T-helper 17 cell (primary cell): ENCODE measurements around the gene ZNF396. TPM values are rescaled to one million over a fixed set of nuclear protein-coding genes. Genes with fewer than 3 reads are reported as not detected.

Source experiments
- ATAC-seq: fragments of 150-1000 bp; cut with Tn5 transposase; 2 replicates; pipeline ENCODE4 v1.10.0; 2021; ENCODE audit warnings: mild to moderate bottlenecking, moderate library complexity
- DNase-seq, 3 donors: peaks; one replicate each; pipeline versions ENCODE4 v3.0.0 to v3.0.0-alpha.2; 2020 to 2021
- H3K9me3 ChIP-seq: one replicate; pipeline ENCODE4 v1.7.0; 2013; ENCODE audit warnings: low read length, mild to moderate bottlenecking; ENCODE audit not compliant: control insufficient read depth, poor library complexity, severe bottlenecking
- H3K27ac Mint-ChIP-seq: one replicate; pipeline ENCODE4 v1.8.0; 2022; ENCODE audit warnings: mild to moderate bottlenecking, moderate library complexity, mixed read lengths
- H3K27me3 Mint-ChIP-seq: one replicate; pipeline ENCODE4 v1.8.0; 2022; ENCODE audit warnings: mixed read lengths
- H3K36me3 Mint-ChIP-seq: one replicate; pipeline ENCODE4 v1.8.0; 2022; ENCODE audit warnings: low read depth, mixed read lengths
- H3K4me1 Mint-ChIP-seq: one replicate; pipeline ENCODE4 v1.8.0; 2022; ENCODE audit warnings: mild to moderate bottlenecking, mixed read lengths
- H3K4me3 Mint-ChIP-seq: one replicate; pipeline ENCODE4 v1.8.0; 2022; ENCODE audit warnings: mild to moderate bottlenecking, moderate library complexity, mixed read lengths
- total RNA-seq, 4 donors: library from RNA in 2 of 4; stranded (reverse) in 2 of 4; gene quantifications; one replicate each; pipeline ENCODE4 v1.2.3 and lab custom pipeline; 2022 to 2026

Gene ZNF396
- total RNA-seq, 2 donors from 2014 or later = 0.26 to 0.30 TPM

DNA sequence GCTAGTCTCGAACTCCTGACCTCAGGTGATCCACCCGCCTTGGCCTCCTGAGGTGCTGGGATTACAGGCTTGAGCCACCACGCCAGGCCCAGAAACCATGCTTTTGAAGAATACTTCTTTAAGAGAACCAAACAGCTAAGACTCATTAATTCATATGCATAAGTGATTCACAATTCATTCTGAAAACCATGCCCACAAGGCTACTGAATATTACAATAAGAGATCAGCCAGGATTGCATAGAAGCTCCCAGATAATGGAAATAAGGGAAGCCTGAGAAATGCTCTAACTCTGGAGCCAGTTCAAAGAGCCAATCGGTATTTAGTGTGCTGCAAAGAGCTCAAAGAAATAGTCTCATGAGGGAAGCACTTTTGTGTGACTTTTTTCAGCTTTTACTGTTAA, 2.4 kb downstream of the ZNF396 start:
- DNase-seq (no peak), ATAC-seq (no peak)
- Mint-ChIP-seq H3K27me3 (peaks cover 12% of the 10 kb centered on the region), H3K4me1 (peaks cover 15% of the 10 kb centered on the region), H3K36me3 (peaks cover under 1% of the 10 kb centered on the region), H3K27ac (no peak overlapping the region), H3K4me3 (peak overlapping the region; percentile 12)
- H3K9me3 ChIP-seq = no peaks in the 10 kb centered on the region

DNA sequence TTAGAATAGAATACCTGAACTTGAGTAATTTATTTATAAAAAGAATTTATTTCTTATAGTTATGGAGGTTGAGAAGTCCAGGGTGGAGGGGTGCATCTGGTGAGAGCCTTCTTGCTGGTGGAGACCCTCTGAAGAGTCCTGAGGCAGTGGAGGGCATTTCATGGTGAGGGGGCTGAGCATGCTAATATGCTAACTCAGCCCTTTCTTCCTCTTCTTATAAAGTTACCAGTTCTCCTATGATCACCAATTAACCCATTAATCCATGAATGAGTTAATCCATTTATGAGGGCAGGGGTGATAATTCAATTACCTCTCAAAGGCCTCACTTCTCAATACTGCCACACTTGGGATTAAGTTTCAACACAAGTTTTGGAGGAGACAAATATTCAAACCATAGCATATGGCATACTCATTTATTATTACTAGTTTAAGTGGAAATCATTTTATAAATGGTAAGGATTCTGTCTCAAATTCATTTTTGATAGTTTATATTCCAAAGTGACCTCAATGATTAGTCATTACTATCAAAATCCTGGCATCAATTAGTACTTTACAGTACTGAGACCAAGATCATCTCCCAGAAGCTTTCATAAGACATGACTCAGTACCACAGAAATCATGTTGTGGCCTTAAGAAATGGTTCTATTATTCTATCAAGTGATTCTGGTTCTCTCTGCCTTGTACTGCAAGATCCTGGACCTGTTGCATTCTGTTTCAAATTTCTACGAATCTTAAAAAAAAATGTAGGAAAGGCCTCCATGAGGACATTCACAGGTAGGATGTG, 5.5 kb downstream of the ZNF396 start:
- no peak for ATAC-seq
- H3K4me3 Mint-ChIP-seq = no peak overlapping the region
- H3K36me3 Mint-ChIP-seq = peaks cover 4% of the 10 kb centered on the region
- no peak for DNase-seq
- H3K27me3 Mint-ChIP-seq = no peaks in the 10 kb centered on the region
- no peaks in the 10 kb centered on the region for H3K9me3 ChIP-seq
- H3K27ac Mint-ChIP-seq = no peak overlapping the region
- H3K4me1 Mint-ChIP-seq = peaks cover 12% of the 10 kb centered on the region

DNA sequence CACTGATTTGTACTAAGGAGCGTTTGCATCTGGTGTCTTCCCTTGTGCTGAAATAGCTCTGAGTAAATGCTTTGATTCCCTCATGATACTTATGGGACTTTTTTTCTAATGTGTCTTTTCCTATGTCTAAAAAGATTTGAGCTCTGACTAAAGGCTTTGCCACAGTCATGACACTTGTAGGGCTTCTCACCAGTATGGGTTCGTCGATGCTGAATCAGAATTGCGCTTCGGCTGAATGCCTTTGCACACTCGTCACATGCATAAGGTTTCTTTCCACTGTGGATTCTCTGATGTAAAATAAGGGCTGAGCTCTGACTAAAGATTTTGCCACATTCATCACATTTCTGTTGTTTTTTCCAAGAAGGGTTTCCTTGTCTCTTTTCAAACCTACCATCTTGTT, 8.0 kb downstream of the ZNF396 start:
- DNase-seq = no peak
- ATAC-seq = no peak
- H3K27me3 Mint-ChIP-seq = peaks cover 5% of the 10 kb centered on the region
- no peaks in the 10 kb centered on the region for H3K9me3 ChIP-seq
- H3K27ac Mint-ChIP-seq = no peak overlapping the region
- peaks cover 5% of the 10 kb centered on the region for H3K4me1 Mint-ChIP-seq
- peaks cover 7% of the 10 kb centered on the region for H3K36me3 Mint-ChIP-seq
- H3K4me3 Mint-ChIP-seq = no peak overlapping the region

DNA sequence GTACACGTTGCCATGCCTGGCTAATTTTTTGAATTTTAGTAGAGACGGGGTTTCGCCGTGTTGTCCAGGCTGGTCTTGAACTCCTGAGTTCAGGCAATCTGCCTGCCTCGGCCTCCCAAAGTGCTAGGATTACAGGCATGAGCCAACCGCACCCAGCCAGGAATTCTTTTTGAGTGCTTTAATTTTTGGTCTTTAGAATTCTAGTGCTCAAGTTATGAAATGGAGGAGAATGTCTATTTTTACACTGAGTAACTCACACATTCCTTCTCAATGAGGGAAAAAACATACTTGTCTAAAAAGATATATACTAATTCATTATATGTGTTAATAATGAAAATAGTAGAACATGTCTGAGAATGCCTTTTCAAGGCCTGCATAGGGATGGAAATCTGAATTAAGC, 8.5 kb downstream of the ZNF396 start:
- no peak for DNase-seq
- no peak overlapping the region for H3K4me3 Mint-ChIP-seq
- no peak for ATAC-seq
- H3K4me1 Mint-ChIP-seq = peaks cover 4% of the 10 kb centered on the region
- peaks cover 7% of the 10 kb centered on the region for H3K36me3 Mint-ChIP-seq
- H3K27me3 Mint-ChIP-seq = peaks cover 5% of the 10 kb centered on the region
- H3K27ac Mint-ChIP-seq = no peak overlapping the region
- H3K9me3 ChIP-seq = no peaks in the 10 kb centered on the region

DNA sequence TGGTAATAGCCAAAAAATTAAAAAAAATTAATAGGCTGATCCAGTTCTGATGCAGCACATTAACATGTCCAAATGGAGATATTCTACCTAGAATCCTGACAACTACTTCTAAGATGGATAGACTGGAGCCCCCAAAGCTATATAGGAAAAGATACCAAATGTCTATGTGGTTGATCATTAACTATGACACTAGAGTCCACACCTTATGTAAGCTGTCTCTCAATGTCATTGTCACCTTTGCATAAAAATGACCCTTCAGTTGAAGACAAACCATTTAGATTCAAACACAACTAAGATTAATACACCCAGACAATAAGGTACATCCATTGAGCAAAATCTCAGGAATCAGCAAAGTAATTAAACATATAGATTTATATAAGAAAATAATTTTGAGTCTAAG, 14.6 kb downstream of the ZNF396 start:
- DNase-seq (no peak), ATAC-seq (no peak)
- H3K27me3 Mint-ChIP-seq = peaks cover 10% of the 10 kb centered on the region
- H3K4me1 Mint-ChIP-seq = no peaks in the 10 kb centered on the region
- H3K4me3 Mint-ChIP-seq = no peak overlapping the region
- peaks cover 7% of the 10 kb centered on the region for H3K36me3 Mint-ChIP-seq
- no peak overlapping the region for H3K27ac Mint-ChIP-seq
- no peaks in the 10 kb centered on the region for H3K9me3 ChIP-seq

DNA sequence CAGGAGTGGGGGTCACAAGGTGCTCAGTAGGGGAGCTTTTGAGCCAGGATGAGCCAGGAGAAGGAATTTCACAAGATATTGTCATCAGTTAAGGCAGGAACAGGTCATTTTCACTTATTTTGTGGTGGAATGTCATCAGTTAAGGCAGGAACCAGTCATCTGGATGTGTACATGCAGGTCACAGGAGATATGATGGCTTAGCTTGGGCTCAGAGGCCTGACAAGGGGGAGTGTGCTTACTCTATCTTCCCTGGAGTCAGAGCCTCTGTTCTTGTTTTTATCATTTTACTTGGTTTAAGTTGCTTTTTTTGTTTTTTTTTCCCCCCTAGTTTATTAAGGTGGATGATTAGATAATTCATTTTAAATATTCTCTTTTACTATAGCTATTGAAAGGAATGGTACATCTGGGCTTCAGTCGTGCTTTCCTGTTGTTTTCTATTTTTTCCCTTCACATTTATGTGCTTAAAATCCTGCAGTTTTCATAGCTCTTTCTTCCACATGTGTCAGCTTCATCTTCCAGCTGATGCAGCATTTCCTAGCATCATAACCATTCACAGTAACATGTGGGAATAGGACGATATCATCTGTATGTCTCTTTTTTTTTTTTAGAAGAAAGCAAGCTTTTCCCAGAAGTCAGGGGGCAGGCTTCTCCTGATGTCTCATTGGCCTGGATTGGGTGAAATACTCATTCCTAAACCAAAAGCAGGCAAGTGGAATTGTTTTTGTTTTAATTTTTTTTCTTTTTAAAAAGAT, 15.4 kb downstream of the ZNF396 start:
- Mint-ChIP-seq H3K27me3 (peaks cover 10% of the 10 kb centered on the region), H3K4me1 (no peaks in the 10 kb centered on the region), H3K4me3 (no peak overlapping the region), H3K36me3 (peaks cover 7% of the 10 kb centered on the region), H3K27ac (no peak overlapping the region)
- no peaks in the 10 kb centered on the region for H3K9me3 ChIP-seq
- ATAC-seq (no peak), DNase-seq (no peak)

DNA sequence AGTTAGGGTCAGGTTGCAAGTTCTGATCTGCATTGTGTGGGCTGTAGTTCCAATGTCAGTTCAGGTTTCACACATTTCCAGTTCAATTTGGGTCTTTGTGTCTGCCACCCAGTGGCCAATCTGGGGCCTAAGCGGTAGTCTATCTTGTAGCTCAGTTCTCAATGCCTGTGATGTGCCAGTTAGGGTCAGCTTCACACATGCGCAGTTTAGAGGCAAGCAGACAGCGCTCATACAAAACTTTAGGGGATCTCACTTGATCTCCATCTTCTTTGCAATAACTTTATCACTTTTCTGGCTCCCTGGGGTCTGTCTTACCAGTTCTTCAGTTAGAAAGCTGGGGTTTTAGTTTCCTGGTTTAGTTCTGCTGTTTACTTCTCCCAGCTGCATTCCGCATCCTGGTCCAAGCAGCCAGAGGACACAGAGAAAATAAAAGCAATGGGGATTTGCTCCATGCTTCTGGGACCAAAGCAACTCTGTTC, 22.0 kb downstream of the ZNF396 start:
- H3K27me3 Mint-ChIP-seq = no peaks in the 10 kb centered on the region
- peak; percentile 99 for ATAC-seq

DNA sequence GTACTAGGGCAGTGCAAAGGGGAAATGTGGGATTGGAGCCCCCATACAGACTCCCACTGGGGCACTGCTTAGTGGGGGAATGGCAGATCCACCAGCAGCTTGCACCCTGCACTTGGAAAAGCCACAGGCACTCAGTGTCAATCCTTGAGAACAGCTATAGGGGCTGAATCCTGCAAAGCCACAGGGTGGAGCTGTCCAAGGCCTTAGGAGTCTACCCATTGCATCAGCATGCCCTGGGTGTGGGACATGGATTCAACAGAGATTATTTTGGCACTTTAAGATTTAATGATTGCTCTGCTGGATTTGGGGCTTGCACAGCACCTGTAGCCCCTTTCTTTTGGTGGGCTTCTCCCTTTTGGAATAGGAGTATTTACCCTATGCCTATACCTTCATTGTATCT, 24.4 kb downstream of the ZNF396 start:
- Mint-ChIP-seq H3K4me1 (peaks cover 4% of the 10 kb centered on the region), H3K27me3 (no peaks in the 10 kb centered on the region), H3K4me3 (no peak overlapping the region), H3K36me3 (no peaks in the 10 kb centered on the region), H3K27ac (no peak overlapping the region)
- no peak for ATAC-seq
- DNase-seq = no peak
- no peaks in the 10 kb centered on the region for H3K9me3 ChIP-seq

More for the DNA sequence above, 22.0 kb downstream of the ZNF396 start:
- Mint-ChIP-seq H3K4me1 (peaks cover 4% of the 10 kb centered on the region), H3K4me3 (no peak overlapping the region), H3K27ac (no peak overlapping the region), H3K36me3 (peaks cover 2% of the 10 kb centered on the region)
- peak; percentile 29 to 40 (median 31) for DNase-seq
- no peaks in the 10 kb centered on the region for H3K9me3 ChIP-seq

DNA sequence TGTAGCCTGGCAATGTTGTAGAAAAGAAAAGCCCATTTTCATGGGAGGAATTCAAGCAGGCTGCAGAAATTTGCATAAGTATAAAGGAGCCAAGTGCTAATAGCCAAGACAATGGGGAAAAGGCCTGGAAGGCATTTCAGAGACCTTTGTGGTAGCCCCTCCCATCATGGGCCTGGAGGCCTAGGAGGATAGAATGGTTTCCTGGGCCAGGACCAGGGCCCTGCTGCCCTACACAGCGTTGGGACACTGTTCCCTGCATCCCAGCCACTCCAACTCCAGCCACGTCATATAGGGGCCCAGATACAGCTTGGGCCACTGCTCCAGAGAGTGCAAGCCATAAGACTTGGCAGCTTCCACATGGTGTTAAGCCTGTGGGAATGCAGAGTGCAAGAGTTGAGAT, 24.9 kb downstream of the ZNF396 start:
- no peaks in the 10 kb centered on the region for H3K9me3 ChIP-seq
- no peak for ATAC-seq
- Mint-ChIP-seq H3K36me3 (no peaks in the 10 kb centered on the region), H3K4me3 (no peak overlapping the region), H3K27ac (no peak overlapping the region), H3K27me3 (no peaks in the 10 kb centered on the region), H3K4me1 (peaks cover 4% of the 10 kb centered on the region)
- DNase-seq = no peak

DNA sequence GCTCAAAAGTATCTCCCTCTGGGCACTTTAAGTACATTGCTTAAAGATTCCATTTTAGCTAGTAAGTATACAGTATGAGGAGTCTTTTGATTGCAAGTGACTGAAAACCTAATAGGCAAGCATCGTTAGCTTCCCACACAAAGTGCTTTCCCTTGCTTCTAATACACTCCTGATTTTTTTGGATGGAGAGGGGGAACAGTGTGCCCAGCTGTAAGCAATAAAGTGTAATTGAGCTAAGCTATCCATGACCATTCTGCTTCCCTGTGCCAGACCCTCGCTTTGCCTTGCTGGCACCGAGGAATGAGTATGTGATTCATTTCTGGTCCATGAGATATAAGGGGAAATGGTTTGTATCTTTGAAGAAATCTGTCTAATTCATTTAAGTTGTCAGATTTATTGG, 29.1 kb downstream of the ZNF396 start:
- Mint-ChIP-seq H3K27ac (no peak overlapping the region), H3K4me3 (no peak overlapping the region), H3K4me1 (peaks cover 15% of the 10 kb centered on the region), H3K27me3 (no peaks in the 10 kb centered on the region), H3K36me3 (no peaks in the 10 kb centered on the region)
- DNase-seq (no peak), ATAC-seq (no peak)
- H3K9me3 ChIP-seq = no peaks in the 10 kb centered on the region

DNA sequence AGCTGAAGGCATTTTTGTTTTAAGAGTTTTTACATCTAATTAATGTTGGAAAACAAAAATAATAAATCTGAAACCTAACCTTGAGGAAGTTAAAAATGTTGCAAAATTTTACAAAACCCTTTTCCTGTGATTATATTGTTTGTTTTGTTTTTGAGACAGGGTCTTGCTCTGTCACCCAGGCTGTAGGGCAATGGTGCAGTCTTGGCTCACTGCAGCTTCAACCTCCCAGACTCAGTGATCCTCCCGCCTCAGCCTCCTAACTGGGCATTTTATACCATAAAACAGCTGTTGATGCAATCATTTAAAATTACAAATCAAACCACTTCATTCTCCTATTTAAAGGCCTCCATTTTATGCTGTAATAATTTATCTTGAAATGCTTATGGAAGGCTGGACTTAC, 31.2 kb downstream of the ZNF396 start:
- no peak for ATAC-seq

DNA sequence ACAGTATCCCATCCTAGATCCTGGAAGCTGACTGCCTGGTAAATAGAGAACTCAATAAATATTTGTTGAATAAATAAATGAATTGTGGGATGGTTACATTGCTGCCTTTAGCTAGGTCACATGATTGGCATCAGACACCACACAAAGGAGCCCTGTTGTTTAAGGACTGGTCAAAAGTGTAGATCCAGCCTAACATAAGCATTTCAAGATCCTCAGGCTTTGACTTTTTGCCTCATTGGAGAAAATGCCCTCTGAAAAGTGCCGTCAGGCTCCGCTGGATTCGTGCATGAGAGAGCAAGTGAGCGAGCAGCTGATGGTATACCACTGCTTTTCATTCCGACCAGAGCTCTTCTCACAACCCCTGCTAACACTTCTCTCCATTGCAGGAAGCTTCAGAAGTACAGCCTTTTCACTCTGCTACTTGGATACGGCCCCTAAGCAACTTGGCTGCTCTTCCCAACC, 31.6 kb downstream of the ZNF396 start:
- DNase-seq (no peak), ATAC-seq (no peak)
- Mint-ChIP-seq H3K4me3 (peak overlapping the region; percentile 98), H3K4me1 (peaks cover 20% of the 10 kb centered on the region), H3K27me3 (no peaks in the 10 kb centered on the region), H3K36me3 (no peaks in the 10 kb centered on the region), H3K27ac (peak overlapping the region; percentile 97)
- no peaks in the 10 kb centered on the region for H3K9me3 ChIP-seq

More for the DNA sequence above, 31.2 kb downstream of the ZNF396 start:
- H3K27ac Mint-ChIP-seq = peak overlapping the region; percentile 97
- peaks cover 20% of the 10 kb centered on the region for H3K4me1 Mint-ChIP-seq
- no peak overlapping the region for H3K4me3 Mint-ChIP-seq
- no peaks in the 10 kb centered on the region for H3K9me3 ChIP-seq
- H3K27me3 Mint-ChIP-seq = no peaks in the 10 kb centered on the region
- no peak for DNase-seq
- H3K36me3 Mint-ChIP-seq = no peaks in the 10 kb centered on the region

DNA sequence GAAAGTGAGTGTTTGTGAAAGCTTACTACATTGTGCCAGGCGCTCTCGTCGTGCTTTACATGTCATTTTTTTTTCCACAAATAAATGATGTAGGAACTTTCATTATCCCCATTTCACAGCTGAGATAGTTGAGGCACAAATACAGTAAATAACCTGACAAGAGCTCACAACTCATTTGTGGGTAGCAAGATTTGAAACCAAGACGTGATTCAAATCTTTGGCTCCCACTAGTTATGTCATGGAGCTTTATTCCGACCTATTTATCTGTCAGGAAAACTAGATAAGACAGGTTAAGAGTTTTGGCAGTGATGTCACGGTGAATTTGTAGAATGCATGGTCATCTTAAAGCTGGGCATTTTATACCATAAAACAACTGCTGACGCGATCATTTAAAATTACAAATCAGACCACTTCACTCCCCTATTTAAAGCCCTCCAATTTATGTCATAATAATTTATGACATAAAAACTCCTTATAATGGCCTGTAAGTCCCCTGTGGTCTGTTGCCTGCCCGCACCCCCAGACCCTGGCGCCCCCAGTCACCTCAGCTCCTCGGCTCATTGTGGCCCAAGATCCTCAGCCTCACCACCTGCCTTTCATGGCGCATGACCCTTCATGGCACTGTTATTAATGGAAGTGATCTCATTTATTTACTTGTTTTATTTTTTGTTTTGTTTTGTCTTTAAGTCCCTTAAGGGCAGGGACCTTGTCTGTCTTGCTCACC, 32.2 kb downstream of the ZNF396 start:
- H3K27ac Mint-ChIP-seq = peak overlapping the region; percentile 97
- H3K27me3 Mint-ChIP-seq = no peaks in the 10 kb centered on the region
- H3K4me3 Mint-ChIP-seq = peak overlapping the region; percentile 98
- ATAC-seq (no peak), DNase-seq (no peak)
- peaks cover 20% of the 10 kb centered on the region for H3K4me1 Mint-ChIP-seq
- no peaks in the 10 kb centered on the region for H3K9me3 ChIP-seq
- H3K36me3 Mint-ChIP-seq = no peaks in the 10 kb centered on the region
